Thyroid gland (tissue), 4 donors: Measurements from ENCODE around the gene MAT2B. TPM values are rescaled to one million over a fixed set of nuclear protein-coding genes. Genes with fewer than 3 reads are reported as not detected.

Source experiments
- DNase-seq, 2 donors: peaks; one replicate each; pipeline ENCODE4 v3.0.0-alpha.2; 2019
- H3K27ac ChIP-seq, 3 donors: fragments of 200-600 bp; sonication (generic); 1 replicate in 2 of 3; 2 replicates in 1 of 3; pipeline ENCODE4 v1.5.1; 2016 to 2019; ENCODE audit warnings: mild to moderate bottlenecking in 1 of 3, moderate library complexity in 1 of 3
- H3K27me3 ChIP-seq: fragments of 200-600 bp; sonication (generic); one replicate; pipeline ENCODE4 v1.5.1; 2019
- H3K36me3 ChIP-seq, 2 donors: fragments of 200-600 bp; sonication (generic); one replicate each; pipeline ENCODE4 v1.5.1; 2016 to 2019
- H3K4me1 ChIP-seq, 2 donors: fragments of 200-600 bp; sonication (generic); one replicate each; pipeline ENCODE4 v1.5.1; 2017 to 2019
- H3K4me3 ChIP-seq, 3 donors: fragments of 200-600 bp; sonication (generic); replicated peaks in 1 of 3; 1 replicate in 2 of 3; 2 replicates in 1 of 3; pipeline ENCODE4 v1.5.1; 2016; ENCODE audit warnings: mild to moderate bottlenecking in 1 of 3
- H3K9me3 ChIP-seq: fragments of 200-600 bp; sonication (generic); one replicate; pipeline ENCODE4 v1.5.1; 2017
- CTCF ChIP-seq, 6 experiments: fragments of 200-600 bp in 3 of 6; fragments of 450-650 bp in 3 of 6; sonication (generic) in 3 of 6; IDR thresholded peaks; one replicate each; pipeline ENCODE4 v1.5.1; 2016 to 2019; ENCODE audit warnings: antibody characterized with exemption in 6 of 6, mild to moderate bottlenecking in 2 of 6, inconsistent platforms in 1 of 6, moderate library complexity in 1 of 6
- POLR2A ChIP-seq, 2 donors: fragments of 450-650 bp; IDR thresholded peaks; one replicate each; pipeline ENCODE4 v1.6.1; 2017; ENCODE audit warnings: antibody characterized with exemption in 2 of 2, mild to moderate bottlenecking in 2 of 2, moderate library complexity in 1 of 2
- whole genome bisulfite sequencing, 2 donors: methylation state at CpG; one replicate each; pipeline ENCODE4 v1.1.5; 2017; 5-methylcytosine and 5-hydroxymethylcytosine counted together
- intact Hi-C: fragments of 100-400 bp; cut with DNase I; formaldehyde crosslinking; loops from one replicate; pipeline ENCODE4 v1.15.1; 2023
- total RNA-seq, 4 donors: library from RNA; depleted of rRNA; stranded (reverse); fragments of >200 nt; gene quantifications; one replicate each; pipeline ENCODE4 v1.2.3, GENCODE V29; 2016

The MAT2B gene
- total RNA-seq, 4 donors from 2014 or later: 74.0 to 110 (median 101) TPM

GRCh38 chr5:163506726-163507125 is 1.3 kb downstream of the MAT2B start:
- TF ChIP-seq POLR2A (IDR thresholded peaks at IDR 0.05): no peak
- no peak for TF ChIP-seq CTCF (IDR thresholded peaks at IDR 0.05)
- H3K27ac ChIP-seq: peak overlapping the region; percentile 93 to 99 (median 96)
- H3K36me3 ChIP-seq: no peaks in the 10 kb centered on the region
- no peak for DNase-seq
- H3K4me3 ChIP-seq: peak overlapping the region in 2 of 3 donors; percentile 43 to 63
- H3K4me1 ChIP-seq: peaks cover 42 to 59% of the 10 kb centered on the region in 2 donors
- intact Hi-C loops: no loop called here
- H3K9me3 ChIP-seq: no peaks in the 10 kb centered on the region
- H3K27me3 ChIP-seq: no peaks in the 10 kb centered on the region
- WGBS, 2 donors: 1 to 3% methylated on average over 8 of the region's 8 CpGs

- Histone ChIP-seq H3K27ac (peak overlapping the region; percentile 93 to 99 (median 96)), H3K36me3 (peaks cover 5 to 9% of the 10 kb centered on the region in 2 donors), H3K9me3 (no peaks in the 10 kb centered on the region), H3K4me3 (no peak overlapping the region), H3K27me3 (no peaks in the 10 kb centered on the region), H3K4me1 (peaks cover 44 to 61% of the 10 kb centered on the region in 2 donors)
- no peak for TF ChIP-seq CTCF (IDR thresholded peaks at IDR 0.05)
- TF ChIP-seq POLR2A (IDR thresholded peaks at IDR 0.05): no peak
- intact Hi-C loops: no loop called here
- 34 to 43% methylated on average over 5 of the region's 5 CpGs for WGBS, 2 donors
- DNase-seq: no peak
Observed at GRCh38 chr5:163508753-163509152, 3.3 kb downstream of the MAT2B start.

DNA sequence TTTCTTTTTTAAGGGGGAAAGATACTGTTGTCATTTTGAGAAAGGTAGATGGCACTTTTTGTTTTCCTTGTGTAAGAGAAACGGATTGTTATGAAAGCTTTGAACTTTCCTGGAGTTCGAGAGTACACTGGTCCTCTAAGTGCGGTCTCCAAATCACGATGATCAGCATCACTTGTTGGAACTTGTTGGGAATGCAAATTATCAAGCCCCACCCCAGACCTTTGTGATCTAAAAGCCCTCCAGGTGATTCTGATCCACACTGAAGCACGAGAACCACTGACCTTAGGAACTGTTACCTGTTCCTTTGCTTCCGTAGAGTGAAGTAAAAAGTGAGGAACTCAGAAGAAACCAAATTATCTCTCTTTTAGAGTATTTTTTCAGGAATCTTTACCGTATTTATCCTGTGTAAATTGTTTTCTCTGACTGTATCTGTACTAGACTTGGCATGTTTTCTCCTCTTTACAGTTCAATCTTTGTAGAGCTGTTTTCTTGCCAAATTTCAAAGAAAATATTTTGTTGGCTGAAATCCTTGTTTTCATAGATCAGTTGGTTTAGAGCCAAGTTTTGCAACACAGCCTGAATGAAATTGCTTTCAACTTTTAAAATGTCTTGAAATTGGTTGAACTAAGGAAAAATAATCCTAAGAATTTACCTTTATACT is 4.0 kb downstream of the MAT2B start:
- peaks cover 37 to 58% of the 10 kb centered on the region in 2 donors for H3K4me1 ChIP-seq
- intact Hi-C loops: no loop called here

GRCh38 chr5:163512526-163512925 is 7.1 kb downstream of the MAT2B start:
- 80 to 87% methylated on average over 5 of the region's 5 CpGs for WGBS, 2 donors
- Histone ChIP-seq H3K36me3 (peaks cover 26 to 29% of the 10 kb centered on the region in 2 donors), H3K27me3 (no peaks in the 10 kb centered on the region), H3K4me3 (no peak overlapping the region), H3K4me1 (peaks cover 33 to 46% of the 10 kb centered on the region in 2 donors), H3K27ac (no peak overlapping the region), H3K9me3 (no peaks in the 10 kb centered on the region)
- peak in 1 of 2 donors; percentile 41 for DNase-seq
- intact Hi-C loops: no loop called here
- no peak for TF ChIP-seq POLR2A (IDR thresholded peaks at IDR 0.05)
- no peak for TF ChIP-seq CTCF (IDR thresholded peaks at IDR 0.05)

More for the DNA sequence above, 4.0 kb downstream of the MAT2B start:
- Histone ChIP-seq H3K4me3 (no peak overlapping the region), H3K9me3 (no peaks in the 10 kb centered on the region), H3K36me3 (peaks cover 7 to 9% of the 10 kb centered on the region in 2 donors), H3K27me3 (no peaks in the 10 kb centered on the region), H3K27ac (peak overlapping the region; percentile 93 to 99 (median 96))
- 4% methylated on average over 7 of the region's 7 CpGs for WGBS, 2 donors
- DNase-seq: peak; percentile 43 to 55
- TF ChIP-seq POLR2A (IDR thresholded peaks at IDR 0.05) (peak in 1 of 2 donors; percentile 53), CTCF (IDR thresholded peaks at IDR 0.05) (no peak)

DNA sequence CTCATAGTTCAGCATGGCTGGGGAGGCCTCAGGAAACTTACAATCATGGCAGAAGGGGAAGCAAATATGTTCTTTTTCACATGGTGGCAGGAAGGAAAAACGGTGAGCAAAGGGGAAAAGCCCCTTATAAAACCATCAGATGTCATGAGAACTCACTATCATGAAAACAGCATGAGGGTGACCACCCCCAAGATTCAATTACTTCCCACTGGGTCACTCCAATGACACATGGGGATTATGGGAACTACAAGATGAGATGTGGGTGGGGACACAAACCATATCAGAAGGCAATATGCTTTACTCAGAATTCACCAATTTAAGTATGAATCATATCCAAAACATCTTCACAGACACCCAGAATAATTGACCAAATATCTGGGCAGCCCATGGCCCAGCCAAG is 19.7 kb downstream of the MAT2B start:
- H3K27ac ChIP-seq: no peak overlapping the region
- H3K36me3 ChIP-seq: peaks cover 0 to under 1% of the 10 kb centered on the region in 2 donors
- H3K4me3 ChIP-seq: no peak overlapping the region
- H3K4me1 ChIP-seq: no peaks in the 10 kb centered on the region
- intact Hi-C loops: no loop called here
- no peaks in the 10 kb centered on the region for H3K9me3 ChIP-seq
- no peaks in the 10 kb centered on the region for H3K27me3 ChIP-seq
- TF ChIP-seq CTCF (IDR thresholded peaks at IDR 0.05) (no peak), POLR2A (IDR thresholded peaks at IDR 0.05) (no peak)
- WGBS, 2 donors: 93 to 94% methylated on average over 1 of the region's 1 CpG
- DNase-seq: no peak
